NCI-H69 (cell line): Measurements from ENCODE around the gene PUM1.

Experiments used
- DNase-seq: peaks from one replicate; lab custom pipeline; 2025; lab: John Stamatoyannopoulos, UW

PUM1 gene

DNA sequence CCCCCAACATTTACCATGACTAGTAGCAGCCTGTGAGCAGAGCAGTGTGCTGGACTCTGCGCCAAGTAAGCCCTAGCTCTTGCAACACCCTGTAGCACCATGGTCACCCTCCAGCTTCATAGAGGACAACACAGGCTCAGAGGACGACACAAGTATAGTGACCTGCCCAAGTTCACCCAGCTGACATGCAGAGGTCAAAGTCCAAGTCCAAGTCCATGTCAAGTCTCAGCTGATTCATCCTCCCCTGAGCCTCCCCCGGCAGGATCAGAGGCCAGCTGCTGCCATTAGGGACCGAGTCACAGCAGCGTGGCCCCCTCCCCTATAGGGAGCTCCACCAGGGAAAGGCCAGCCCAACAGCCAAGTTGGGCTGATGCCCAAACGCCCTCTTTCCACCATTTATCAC is 172.8 kb downstream of the PUM1 start:
- DNase-seq = no peak

DNA sequence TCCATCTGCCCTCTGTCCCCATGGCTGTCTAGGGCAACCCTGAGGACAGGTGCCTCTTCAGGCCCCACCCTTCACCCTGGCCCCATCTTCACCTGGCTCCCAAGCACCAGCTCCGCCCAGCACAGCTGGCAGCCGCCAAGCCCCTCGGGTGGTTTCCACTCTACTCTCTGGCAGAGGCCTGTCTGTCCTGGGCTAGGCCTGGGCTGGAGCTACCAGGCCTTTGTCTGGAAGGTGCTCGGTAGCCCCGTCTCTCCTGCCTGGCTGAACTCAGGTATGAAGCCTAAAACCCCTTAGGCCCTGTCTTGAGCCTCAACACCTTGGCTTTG is 174.3 kb downstream of the PUM1 start:
- DNase-seq = no peak

DNA sequence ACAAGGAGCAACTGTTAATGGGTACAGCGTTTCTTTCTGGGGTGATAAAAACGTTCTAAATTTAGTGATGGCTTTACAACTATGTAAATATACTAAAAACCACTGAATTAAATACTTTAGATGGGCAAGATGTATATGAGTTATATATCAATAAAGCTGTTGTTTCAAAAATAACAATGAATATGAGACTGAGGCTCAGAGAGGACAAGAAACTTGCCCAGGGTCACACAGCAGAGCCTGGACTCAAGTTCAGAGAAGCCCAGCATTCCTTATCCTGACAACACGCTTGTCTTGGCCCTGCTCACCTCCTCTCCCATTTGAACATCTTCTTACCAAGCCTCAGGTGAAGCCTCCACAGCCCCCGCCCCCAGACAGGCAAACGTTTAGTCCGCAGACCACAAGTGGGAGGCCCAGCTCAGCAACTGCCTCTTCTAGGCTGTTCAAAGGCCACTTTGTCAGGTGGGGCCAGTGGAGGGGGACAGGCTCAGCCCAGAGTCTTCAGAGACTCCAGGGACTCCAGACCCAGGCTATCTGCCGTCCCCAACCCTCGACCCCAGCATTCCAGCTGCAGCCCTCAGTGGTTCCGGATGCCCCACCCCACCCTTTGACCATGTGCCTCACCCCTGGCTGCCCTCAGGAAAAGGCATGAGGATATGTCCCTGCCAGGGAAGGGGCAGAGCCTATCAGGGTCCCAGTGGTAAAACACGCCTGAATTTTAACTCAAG is 174.9 kb downstream of the PUM1 start:
- DNase-seq = no peak

DNA sequence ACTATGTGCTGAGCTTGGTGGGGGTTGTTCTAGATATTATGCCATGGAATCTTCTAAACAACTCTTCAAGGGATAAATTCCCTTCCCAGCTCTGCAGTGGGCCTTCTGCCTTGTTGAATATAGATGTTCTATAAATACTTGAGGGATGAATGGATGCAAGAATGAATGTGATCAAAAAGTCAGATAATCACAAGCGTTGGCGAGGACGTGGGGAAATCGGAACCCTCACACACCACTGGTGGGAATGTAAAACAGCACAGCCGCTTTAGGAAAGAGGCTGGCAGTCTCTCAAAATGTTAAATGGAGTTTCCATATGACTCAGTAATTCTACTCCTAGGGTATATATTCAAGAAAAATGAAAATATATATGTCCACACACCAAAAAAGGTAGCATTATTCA is 176.0 kb downstream of the PUM1 start:
- DNase-seq = no peak

DNA sequence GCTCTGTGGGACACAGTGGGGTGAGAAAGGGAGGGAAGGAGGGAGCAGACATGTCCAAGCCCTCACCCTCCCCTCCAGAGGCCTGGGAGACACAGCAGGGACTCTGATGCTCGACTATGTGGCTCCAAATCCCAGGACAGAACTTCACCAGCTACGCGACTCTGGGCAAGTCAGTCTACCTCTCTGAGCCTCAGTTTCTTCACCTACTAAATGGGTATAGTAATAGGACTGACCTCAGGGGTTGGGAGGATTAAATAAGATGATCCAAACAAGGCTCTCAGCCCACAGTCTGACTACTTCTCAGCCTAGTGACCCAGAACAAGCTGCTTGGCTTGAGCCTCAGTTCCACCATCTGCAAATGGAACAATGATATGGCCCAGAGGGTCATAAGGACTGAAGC is 176.5 kb downstream of the PUM1 start:
- DNase-seq = no peak

DNA sequence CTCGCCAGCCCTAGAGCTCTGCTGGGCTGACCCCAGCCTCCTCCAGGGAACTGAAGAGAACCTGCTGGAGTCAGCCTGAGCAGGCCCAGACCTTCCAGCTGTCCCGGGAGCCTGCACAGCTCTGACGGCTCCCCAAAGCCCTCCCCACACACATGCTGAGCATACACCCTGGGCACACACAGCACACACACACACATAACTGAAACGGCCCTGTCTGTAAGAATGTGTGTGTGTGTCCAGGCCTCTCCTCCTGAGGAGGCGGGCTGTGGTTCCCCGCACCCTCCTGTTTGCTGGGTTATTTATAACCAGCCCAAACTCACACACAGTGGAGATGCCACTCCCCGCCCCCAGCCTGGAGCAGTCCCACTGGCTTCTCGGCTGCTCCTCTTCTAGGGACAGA is 177.1 kb downstream of the PUM1 start:
- DNase-seq = no peak

DNA sequence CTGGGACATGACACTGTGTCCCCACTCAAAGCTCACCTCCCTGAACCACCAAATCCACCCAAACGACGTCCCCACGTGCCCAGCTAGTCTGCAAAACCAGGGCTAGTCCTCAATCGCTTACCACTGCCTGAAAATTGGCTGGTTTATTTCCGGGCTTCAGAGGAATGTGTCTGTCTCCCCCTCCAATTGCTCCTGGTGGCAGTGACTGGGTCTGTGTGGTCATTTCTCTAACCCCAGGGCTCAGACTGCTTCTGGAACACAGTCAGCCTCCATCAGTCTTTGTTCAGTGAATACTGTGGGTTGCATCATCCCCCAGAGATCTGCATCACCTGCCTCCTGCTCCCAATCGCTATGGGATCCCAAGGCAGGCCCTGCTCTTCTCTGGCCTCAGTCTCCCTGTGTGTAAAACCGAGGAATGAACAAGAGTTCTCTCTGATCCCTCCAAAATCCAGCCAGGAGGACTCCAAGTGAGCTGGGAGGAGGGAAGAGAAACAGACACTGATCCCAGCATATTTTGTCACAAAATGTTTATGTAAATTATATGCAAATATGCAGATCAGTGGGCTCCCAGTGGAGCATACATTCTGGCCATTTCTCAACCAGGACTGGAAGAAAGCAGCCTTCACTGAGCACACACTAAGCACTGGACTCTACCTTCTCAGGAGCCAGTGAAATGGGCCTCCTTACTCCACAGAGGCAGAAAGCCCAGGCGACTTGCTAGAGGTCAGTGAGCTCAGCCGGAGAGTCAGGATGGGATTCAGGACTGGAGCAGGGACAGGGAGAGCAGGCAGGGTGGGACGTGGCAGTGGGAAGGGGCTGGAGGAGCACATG is 177.8 kb downstream of the PUM1 start:
- peak; percentile 18 for DNase-seq

DNA sequence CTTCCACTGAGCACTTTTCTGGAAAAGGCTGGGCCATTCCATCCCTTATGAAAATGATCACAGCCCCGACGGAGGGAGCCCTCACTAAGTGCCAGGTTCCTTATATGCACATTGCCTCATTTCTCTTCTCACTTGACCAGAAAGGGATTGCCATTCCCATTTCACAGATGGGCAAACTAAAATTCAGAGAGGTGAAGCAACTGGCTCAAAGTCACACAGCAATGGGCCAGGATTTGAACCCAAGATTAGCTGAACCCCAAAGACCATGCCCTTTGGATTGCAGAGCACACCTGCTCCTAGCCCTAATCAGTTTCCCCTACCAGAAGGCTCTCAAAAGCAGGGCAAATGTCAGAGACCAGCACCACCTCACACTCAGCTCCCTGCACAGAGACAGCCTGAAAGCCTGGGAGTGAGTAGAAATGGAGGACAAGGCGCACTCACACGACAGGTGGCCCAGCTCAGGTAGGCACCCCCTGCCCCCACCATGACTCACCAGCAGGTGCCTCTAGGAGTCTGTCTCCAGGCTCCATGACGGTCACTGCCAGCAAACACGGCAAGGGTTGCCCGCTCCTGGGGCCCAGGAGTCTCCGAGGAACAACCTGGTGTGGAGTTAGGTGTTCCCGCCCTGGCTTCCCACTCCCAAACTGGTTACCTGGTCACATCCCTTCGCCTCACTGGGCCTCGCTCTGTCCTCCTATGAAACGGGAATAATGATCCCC is 178.6 kb downstream of the PUM1 start:
- peak; percentile 59 for DNase-seq

DNA sequence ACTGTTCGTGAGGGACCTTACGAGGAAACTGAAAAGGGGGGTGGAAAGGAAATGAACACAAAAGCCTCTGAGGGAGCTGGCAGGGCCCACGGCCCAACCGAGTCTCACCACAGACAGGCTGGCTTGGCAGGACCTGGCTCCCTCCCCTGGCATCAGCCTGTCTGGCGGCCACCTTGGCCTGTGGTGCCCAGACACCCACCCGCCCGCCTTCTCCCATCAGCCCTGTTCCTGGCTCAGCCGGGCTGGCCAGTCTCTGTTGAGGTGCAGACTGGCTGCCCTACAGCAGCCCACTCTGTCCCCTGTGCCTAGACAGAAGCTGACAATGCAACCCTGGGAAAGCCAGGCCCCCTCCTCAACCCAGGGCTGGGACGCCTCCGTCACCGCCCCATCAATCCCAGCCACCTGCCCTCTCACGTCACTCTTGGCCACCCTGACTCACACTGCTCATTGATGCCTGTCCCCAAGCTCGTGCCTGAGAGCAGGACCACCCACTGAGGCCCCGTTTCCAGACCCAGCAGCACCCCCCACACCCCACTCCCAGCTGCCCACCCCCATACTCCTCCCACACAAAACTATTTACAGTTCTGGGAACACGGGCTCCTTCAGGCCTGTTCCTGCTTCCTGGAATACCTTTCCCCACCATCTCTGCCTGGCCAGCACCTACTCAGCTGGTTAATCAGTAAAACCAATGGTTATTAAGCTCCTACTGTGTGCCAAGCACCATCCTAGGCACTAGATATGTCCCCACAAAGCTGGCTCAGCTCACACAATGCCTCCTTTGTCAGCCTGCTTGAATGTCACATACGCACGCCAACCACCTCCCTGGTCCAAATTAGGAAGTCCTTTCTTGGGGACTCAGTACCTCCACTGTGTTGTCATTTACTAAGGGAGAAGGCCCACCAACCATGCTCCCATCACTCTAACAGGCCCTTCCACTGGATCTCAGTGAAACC is 179.7 kb downstream of the PUM1 start:
- no peak for DNase-seq

DNA sequence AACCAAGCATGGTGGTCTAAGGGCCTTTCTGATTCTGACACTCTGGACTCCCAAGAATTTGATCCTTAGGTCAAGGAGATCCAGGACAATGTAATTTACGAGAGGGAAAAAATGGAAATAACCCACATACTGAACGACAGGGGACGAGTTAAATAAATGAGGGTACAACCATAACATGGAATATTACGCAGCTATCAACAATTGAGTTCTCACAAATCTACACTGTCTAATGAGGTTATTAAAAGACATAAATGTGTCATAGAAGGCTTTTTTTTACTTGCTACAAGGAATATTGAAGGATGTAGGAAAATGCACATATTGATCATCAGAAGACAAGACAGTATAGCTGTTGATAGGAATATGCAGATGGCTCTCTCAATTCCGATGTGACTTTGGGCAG is 180.8 kb downstream of the PUM1 start:
- no peak for DNase-seq

DNA sequence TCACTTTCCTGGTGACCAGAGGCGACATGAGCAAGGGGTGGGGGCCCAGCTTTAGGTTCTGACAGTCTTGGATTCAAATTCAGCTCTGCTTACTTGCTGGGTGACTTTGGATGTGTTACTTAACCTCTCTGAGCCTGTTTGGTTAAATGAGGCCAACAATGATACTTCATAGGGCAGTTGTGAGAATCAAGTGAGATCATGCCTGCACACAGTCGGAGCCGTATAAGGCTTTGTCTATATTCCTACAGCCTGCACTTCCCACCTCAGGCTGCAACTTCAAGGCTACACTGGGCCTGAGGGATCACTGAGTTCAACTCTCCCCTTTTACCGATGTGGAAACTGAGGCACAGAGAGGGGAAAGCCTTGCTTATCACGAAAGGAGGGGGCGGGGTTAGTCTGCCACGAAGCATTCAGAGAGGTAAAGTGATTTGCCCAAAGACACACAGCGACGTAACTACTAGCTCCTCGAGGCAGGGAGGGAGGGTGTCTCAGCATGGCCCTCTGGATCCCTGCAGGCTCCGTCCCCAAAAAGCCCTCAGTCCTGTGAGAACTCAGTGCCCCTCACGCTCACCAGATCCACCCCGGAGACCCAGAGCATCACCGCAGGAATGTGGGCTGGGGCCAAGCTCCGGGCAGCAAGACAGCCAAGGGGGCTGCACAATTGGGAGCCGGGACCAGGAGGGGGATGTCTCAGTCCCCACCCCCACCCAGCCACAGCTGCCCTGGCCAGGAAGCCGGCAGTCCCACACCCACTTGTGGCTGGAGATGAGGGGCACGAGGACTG is 181.9 kb downstream of the PUM1 start:
- no peak for DNase-seq

DNA sequence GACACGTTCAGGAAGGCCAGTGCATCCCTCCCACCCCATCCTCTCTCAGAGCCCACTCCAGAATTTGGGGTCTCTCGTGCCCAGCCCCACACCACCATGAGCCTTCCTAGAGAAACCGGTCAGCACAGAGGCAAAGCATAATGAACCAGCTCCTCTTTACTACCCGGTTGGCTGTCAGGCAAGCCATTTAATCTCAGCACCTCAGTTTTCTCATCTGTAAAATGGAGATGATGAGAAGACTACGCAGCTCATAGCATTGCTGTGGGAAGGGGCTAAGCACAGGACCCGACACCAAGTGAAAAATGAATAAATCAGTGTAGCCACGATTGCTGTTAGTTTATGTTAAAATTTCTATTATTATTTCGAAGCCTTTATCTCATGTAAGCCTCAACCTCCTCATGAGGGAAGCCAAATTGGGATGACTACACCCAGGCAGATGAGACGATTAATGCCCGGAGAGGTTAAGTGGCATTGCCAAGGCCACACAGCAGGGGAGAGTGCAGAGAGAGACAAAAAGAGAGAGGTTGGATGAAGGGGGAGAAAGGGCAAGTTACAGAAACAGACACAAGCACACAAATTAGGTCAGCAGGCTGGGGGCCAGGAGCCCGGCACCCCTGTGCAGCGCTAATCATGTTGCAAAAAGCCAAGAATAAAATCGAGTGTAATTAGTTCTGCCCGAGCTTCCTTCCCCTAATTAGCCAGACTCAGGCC is 182.7 kb downstream of the PUM1 start:
- DNase-seq = peak; percentile 26
